TTC549 (cell line): ENCODE results near the gene DMXL1.
"Not testable (repeated sequence)": the region's sequence is repeated elsewhere in the genome, so short reads cannot be mapped to it uniquely, and the experiment has no call there.

Experiments
- FAIRE-seq: peaks from 2 replicates; lab custom pipeline; 2012; peaks lifted over from hg19 to GRCh38; lab: Jason Lieb, UNC

Gene DMXL1

GRCh38 chr5:119063579-119064379, 7.1 kb upstream of the DMXL1 start:
- no peak for FAIRE-seq

- no peak for FAIRE-seq
These were observed 3.4 kb upstream of the DMXL1 start for GRCh38 chr5:119067450-119067849.

DNA sequence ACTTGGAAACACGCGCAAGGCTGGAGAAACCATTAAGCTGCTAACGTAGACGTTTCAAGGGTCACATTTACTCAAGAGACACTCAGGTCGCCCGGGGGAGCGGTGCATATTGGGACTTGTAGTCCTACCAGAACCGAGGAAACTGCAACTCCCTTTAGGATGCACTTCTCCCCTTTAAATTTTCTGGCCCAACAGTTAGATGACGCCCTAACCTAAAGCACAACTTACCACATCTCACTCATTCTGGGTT, 384 bp upstream of the DMXL1 start:
- no peak for FAIRE-seq

DNA sequence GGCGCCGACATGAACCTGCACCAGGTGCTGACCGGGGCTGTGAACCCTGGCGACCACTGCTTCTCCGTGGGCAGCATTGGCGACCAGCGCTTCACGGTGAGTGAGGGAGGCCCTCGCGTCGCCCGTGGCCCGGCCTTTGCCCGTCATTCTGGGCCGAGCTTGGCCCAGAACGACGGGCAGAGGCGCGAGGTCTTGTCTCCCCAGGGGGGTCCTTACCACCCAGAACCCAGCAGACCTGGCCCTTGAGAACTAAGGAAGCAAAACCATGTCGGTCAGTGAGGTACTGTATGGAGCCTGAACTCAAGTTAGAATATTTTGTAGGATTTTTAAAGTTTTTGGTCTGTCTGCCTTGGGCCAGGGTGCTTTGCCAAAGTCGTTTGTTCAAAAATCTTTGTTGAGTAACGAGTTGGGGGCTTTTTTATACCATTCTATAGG, 691 bp downstream of the DMXL1 start:
- FAIRE-seq, result no peak

DNA sequence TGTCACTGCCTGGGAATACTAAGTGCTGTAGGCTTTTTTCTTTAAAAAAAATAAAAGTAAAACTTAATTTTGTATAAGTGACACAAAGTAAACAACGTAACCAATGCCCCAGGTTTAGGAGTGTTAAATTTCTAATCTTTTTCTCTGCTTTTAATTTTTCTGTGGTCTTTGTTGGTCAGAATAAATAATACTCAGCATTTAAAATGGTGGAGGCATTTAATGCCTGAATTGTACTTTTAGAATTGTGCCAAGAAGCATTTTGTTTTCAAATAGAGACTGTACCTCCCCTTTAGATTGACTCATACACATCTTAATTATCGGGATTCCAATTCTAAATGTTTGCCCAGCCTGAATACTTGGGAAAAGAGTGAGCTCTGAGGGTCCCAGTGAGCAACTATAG, 1.6 kb downstream of the DMXL1 start:
- no peak for FAIRE-seq

DNA sequence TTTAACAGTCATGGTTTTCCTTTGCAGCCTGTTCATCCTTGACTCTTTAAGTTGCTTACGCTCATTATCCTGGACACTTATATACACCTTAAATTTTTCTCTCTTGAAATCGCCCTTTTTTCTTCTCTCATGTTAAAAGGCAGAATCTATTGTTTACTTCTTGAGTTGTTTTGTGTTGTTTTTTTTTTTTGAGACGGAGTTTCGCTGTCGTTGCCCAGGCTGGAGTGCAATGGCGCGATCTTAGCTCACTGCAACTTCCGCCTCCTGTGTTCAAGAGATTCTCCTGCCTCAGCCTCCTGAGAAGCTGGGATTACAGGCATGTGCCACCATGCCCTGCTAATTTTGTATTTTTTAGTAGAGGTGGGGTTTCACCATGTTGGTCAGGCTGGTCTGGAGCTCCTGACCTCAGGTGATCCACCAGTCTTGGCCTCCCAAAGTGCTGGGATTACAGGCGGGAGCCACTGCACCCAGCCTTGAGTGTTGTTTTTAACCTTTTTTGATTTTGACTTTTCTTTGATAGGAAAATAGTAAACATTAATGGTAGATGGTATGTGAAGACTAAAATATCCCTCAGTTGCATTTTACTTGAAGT, 3.0 kb downstream of the DMXL1 start:
- not testable (repeated sequence) for FAIRE-seq

DNA sequence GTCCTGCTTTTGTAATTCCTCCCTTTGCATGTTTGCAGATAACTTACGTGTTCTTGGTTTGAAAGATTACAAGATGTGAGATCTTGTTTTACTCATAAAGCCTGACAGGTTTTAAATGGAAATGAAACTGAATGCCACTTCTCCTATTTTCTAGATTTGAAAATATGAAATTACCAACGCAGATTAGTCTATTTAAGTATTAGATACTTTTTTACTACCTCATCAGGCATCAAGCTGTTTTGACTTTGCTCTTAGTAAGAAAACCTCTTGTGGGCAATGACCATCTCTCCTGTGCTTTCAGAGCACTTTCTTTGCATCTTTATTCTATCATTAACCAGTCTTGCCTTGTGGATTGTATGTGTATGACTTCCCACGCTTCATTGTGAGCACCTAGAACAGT, 3.5 kb downstream of the DMXL1 start:
- no peak for FAIRE-seq

GRCh38 chr5:119075269-119075668, 4.4 kb downstream of the DMXL1 start:
- not testable (repeated sequence) for FAIRE-seq

- FAIRE-seq, result no peak
These were observed 5.2 kb downstream of the DMXL1 start for GRCh38 chr5:119076080-119076479.

GRCh38 chr5:119077444-119077843, 6.6 kb downstream of the DMXL1 start:
- no peak for FAIRE-seq

DNA sequence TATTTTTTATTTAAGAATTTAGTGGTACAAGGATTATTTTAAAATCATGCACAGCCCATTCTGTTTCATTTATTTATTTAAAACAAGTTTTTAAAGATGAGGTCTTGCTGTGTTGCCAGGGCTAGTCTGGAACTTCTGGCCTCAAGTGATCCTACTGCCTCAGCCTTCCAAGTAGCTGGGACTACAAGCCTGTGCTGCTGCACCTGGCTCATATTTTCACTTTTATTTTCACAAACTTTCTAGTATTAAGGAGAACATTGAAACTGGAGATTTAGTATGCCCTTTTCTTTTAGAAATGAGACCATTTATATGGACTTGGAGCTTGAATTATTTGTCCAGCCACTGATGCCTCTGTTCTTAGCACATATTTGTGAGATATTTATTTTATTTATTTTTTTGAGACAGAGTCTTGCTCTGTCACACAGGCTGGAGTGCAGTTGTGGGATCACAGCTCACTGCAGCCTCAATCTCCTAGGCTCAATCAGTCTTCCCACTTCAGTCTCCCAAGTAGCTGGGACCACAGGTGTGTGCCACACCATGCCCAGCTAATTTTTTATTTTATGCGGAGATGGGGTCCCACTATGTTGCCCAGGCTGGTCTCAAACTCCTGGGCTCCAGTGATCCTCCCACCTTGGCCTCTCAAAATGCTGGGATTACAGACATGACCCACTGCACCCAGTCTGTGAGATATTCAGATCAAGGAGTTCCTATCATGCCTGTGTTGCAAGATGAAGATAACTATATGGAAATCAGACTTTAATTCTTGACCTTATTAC, 7.4 kb downstream of the DMXL1 start:
- FAIRE-seq, result no peak

DNA sequence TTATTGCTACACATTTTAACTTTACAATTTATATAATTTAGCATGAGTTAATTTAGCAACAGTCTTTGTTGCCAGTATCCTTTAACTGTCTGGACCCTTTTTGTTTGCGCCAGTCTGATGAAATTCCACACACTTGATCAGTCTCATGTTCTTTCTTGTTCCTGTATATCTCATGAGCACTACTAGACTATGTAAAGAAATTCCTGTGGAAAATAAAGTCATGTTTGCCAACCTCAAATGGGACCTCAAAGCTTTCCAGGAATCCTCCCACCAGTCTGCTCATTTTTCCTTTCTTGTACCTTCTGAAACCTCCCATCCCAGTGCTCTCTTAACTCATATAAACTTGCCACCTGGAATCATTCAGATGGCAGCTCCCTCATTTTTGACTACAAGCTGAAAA, 8.0 kb downstream of the DMXL1 start:
- FAIRE-seq, result no peak

DNA sequence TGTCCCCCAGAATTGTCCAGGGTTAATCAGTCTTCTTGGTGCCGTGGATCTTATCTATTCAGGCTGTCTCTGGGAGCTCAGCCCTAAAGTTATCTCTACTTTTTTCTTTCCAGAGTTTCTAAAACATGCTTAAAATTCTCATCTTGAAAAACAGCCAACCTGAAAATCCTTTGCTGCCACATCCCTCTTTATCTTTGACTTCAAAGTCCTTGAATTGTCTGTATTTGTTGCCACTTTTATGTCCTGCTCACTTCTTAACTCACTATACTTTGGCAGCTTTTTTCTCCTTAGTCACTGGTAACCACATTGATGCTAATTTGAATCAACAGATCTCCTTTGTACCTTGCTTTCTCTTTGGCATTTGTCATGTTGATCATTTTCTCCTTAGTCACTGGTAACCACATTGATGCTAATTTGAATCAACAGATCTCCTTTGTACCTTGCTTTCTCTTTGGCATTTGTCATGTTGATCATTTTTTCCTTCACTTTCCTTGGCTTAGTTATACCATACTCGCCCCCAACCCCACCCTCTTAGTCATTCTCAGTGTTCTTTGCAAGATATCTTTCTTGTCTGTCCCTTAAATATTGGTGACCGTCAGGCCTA, 8.5 kb downstream of the DMXL1 start:
- FAIRE-seq, result no peak

- no peak for FAIRE-seq
These were observed 10.0 kb downstream of the DMXL1 start for GRCh38 chr5:119080936-119081335.

DNA sequence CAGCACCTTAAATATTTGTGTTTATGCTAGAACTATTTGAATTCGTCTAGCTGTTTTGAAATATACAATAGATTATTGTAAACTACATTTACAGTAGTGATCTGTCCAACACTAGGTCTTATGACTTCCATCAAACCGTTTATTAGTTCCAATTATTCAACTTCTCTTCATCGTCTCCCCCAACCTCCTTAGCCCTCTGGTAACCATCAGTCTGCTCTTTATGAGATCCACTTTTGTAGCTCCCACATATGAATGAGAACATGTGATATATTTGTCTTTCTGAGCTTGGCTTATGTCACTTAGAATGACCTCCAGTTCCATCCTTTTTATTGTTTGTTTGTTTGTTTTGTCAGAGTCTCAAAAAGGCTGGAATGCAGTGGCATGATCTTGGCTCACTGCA, 11.8 kb downstream of the DMXL1 start:
- no peak for FAIRE-seq

DNA sequence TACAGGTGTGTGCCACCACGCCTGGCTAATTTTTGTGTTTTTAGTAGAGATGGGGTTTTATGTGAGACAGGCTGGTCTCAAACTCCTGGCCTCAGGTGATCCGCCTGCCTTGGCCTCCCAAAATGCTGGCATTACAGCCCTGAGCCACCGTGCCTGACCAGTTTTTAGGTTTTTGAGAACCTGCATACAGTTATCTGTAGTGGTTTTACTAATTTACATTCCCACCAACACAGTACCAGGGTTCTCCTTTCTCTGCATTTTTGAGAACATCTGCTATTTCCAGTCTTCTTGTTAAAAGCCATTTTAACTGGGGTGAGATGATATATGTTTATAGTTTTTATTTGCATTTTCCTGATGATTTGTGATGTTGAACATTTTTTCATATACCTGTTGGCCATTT, 12.8 kb downstream of the DMXL1 start:
- FAIRE-seq, result no peak

- no peak for FAIRE-seq
These were observed 17.6 kb downstream of the DMXL1 start for GRCh38 chr5:119088438-119088837.

- FAIRE-seq, result no peak
These were observed 24.7 kb downstream of the DMXL1 start for GRCh38 chr5:119095611-119096010.

GRCh38 chr5:119105971-119106370, 35.1 kb downstream of the DMXL1 start:
- no peak for FAIRE-seq

GRCh38 chr5:119112151-119112550, 41.3 kb downstream of the DMXL1 start:
- no peak for FAIRE-seq

DNA sequence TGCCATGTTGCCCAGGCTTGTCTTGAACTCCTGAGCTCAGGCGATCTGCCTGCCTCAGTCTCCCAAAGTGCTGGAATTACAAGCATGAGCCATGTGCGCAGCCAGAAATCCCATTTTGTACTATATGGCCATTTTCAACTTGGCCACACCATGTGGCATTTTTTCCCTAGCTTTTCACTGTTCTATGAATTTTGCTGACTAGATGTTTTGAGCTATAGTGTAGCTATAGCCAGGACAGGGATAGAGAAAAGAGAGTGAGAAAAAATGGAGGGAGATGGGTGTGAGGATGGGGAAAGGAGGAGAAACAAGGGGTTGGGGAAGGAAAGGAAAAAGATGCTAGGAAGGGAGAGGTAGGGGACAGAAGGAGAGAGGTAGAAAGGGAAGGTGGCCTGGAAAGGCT, 46.4 kb downstream of the DMXL1 start:
- FAIRE-seq, result no peak

GRCh38 chr5:119118000-119118399, 47.1 kb downstream of the DMXL1 start:
- no peak for FAIRE-seq

DNA sequence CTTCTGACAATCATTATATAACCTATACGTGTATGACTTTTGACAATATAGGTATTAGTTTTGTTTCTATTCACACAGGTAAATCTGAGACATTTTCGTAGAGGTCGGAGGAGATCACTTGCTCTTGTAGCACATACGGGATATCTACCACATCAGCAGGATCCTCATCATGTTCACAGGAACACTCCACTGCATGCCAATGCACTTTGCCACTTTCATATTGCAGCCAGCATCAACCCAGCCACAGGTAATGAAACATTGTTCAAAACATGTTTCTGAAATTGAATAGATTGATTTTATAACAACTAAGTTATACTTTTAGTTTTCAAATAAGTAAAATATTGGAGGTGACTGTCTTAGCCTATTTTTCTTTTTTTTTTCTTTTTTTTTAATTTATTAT, 50.0 kb downstream of the DMXL1 start:
- no peak for FAIRE-seq
